Activated CD4-positive, alpha-beta T cell treated with anti-CD3 and anti-CD28 coated beads, Interleukin-2, amount 50 U/mL, for 48 hours (primary cell): Measurements from ENCODE around the gene GPR157.
"Not testable (repeated sequence)": the region's sequence is repeated elsewhere in the genome, so short reads cannot be mapped to it uniquely, and the experiment has no call there.

ENCODE experiments used
- DNase-seq, 2 experiments: peaks; one replicate each; pipeline ENCODE4 v3.0.0-alpha.2; 2020

The GPR157 gene

DNA sequence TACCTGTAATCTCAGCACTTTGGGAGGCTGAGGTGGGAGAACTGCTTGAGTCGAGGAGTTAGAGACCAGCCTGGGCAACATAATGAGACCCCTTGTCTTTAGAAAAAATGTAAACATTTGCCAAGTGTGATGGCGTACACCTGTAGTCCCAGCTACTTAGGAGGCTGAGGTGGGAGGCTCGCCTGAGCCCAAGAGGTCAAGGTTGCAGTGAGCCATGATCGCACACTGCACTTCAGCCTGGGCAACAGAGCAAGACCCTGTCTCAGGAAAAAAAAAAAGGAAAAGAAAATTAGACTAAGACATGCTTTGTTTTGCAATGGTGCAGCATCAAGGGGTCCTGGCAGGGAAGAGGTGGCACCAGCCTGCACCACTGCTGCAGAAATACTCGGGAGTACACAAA is 16.8 kb upstream of the GPR157 start:
- no peak for DNase-seq

DNA sequence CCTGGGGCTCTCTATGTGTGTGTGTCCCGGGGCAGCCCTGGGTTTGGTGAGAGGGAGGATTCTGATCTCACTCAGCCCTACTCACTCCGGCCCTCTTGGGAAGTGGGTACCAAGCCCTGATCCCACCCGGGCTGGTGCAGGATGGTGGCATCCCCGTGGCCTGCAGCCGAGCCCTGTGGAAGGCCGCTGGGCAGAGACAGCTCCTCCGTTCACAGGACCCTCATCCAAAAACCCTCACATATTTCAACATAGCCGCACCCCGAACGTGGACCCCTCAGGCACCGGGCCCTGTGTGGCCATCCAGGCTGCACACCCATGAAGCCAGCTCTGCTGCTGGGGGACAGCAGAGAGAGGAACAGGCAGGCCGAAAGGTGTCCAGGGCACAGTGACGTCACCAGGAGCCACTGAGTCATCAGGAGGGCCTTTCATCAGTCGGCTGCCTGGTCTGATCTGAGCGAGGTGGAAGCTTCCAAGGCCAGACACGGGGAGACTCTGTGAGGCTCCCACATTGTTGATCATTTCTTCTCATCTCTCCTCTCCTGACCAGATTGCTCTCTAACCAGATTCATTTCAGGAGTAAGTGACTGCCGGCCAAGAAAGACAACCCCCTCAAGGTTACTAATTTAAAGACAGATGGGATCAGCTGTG is 16.2 kb upstream of the GPR157 start:
- DNase-seq: peak; percentile 49 to 56

DNA sequence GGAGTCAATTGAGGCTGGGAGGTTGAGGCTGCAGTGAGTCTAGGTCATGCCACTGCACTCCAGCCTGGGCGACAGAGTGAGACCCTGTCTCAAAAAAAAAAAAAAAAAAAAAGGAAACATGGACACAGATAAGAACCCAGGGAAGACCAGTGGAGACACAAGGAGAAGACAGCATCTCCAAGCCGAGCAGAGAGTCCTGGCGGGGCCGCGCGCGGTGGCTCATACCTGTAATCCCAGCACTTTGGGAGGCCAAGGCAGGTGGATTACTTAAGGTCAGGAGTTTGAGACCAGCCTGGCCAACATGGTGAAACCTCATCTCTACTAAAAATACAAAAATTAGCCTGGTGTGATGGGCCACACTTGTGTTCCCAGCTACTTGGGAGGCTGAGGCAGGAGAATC is 15.6 kb upstream of the GPR157 start:
- not testable (repeated sequence) for DNase-seq

DNA sequence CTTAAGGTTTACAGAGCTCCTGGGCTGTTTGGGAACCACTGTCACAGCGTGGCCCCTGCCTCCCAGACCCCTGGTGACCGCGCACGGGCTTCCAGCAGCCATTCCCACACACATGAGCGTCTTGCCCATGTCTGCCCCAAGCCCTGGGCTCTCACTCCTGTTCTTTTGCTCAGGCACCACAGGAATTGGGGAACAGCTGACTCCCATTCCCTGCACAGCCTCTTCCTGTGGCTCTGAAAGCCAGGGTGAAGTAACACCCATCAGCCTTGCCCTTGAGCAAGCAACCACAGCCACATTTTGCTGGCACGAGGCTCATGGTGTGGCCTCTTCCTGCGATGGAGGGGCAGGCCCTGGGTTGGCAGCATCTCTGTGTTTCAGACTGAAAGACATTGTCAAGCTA is 14.3 kb upstream of the GPR157 start:
- no peak for DNase-seq

DNA sequence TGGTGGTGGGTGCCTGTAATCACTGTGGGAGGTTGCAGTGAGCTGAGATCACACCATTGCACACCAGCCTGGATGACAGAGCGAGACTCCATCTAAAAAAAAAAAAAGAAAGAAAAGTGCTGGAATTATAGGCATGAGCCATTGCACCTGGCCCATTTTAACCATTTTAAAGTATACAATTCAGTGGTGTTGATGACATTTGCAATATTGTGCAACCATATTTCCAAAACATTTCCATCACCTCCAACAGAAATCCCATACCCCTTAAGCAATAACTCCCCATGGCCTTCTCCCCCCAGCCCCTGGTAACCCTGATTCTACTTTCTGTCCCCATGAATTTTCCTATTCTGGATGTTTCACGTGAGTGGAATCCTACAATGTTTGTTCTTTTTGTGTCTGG is 11.0 kb upstream of the GPR157 start:
- no peak for DNase-seq

DNA sequence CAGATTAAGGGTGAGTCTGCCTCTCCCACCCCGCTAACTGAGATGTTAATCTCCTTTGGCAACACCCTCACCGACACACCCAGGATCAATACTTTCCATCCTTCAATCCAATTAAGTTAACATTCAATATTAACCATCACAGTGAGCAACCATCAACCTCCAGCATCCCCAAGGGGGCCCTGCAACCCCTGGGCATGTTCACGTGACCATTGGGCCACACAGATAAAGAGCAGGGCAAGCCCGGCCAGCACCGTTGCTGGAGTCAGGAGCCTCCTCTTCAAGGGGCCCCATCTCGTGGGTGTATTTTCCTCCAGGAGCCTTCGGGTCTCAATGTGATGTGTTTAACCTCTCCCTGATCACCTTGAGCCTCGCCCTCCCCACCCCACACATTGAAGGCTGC is 8.0 kb upstream of the GPR157 start:
- no peak for DNase-seq

DNA sequence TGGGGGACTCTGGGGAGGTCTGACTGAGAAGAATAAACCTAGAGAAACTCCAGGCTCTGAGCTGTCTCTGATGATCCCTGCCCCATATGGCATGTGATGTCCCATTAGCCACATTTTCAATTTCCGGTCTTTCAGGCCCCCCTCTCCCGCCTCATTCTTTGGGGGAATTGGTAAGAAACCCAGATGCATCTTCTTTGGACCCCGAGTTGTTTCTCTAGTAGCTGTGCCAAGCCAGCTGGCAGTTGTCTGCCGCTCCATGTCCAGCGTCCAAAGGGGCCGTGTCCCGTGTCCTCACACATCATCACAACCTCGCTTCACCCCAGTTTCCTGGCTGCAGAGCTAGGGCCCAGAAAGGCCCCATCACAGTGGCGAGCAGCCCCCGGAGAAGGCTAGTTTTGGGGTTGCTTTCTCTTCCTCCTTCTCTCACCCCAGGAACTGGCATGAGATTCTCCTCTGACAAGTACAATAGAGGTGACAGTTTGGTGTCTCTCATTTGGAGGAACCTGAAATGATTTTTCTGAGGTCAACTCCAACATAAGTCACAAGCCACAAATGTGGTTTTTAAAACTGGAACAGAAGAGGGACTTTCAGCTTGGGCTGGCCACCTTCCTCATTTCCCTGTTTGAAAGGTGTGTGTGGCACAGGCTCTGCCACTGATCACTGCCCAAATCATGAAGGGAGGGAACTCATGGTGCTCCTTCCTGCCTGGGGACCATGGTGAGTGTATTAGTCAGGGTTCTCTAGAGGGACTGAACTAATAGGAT is 6.4 kb upstream of the GPR157 start:
- no peak for DNase-seq

DNA sequence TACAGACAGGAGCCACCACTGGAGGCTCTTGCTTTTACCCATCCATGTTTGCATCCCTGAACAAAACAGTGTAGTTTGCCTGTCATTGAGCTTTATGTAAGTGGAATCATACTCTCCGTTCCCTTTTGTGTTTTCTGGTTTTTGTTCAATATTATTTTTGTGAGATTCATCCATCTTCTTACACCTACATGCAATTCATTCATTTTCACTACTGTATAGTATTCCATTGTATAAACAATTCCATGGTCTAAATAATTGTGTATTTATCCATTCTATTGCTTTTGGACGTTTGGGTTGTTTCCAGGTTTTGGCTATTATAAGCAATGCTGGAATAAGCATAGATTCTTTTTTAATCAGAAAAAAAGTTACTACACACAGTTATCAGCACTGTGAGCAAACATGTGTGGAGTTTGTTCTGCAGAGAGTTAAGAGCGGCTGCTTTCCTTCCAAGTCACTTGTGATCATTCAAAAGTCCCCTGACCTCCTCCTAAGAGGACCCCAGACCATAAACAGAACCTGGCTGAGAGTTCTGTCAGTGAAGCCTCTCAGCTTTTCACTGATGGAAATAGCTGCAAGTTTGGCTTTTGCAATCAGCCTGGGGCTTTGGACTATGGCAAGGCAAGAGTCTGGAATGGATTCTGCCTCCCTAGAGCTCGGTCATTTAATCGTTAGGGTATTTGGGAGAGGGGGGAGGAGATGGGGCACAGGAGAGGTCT is 5.1 kb upstream of the GPR157 start:
- no peak for DNase-seq

DNA sequence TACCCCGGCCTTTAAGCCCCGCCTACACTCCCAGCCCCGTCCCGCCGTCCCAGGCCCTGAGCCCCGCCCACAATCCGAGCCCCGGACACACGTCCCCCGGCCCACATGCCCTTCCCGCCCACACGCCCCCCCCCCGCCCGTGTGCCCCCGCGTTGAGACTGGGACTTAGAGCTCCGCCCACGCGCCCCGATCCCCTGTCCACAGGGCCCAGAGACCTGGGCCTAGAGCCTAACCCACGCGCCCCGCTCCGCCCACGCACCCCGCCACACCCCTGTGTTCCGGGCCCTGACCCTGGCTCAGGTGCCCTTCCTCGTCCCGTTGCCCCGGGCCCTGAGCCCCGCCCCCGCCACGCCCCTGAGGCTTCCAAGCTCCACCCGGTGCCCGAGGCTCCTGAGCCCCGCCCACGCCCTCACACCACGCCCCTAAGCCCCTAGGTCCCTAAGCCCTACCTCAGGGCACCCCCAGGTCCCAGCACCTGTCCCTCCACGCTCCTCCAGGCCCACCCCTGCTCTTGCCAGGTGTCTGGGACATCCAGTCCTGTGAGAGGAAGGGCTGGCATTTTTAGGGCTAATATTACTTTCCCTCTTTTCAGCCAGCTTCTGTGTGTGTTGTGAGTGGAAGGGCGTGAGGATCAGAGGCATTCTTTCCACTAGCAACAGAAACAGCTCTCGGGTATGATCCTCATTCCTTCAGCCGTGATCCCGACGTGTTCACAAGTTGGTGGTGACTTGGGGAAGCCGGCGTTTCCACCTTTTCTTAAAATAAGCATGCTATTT is 552 bp upstream of the GPR157 start:
- peak; percentile 80 to 85 for DNase-seq

DNA sequence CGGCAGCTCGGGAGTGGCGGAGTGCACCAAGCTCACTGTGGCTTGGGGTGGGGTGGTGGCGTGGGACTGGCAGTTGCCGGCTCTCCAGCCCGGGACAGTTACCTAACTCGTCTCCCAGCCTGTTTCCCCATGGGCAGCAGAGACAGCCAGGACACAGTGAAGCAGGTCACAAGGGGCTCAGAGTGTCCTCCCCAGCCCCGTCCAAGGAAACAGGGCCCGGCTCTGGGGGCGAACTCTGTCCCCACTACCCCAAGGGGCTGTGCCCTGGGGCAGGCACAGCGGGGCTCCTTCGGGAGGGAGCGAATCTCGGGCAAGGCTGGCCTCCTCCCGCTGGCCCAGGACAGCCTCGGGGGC is 759 bp downstream of the GPR157 start:
- DNase-seq: no peak

DNA sequence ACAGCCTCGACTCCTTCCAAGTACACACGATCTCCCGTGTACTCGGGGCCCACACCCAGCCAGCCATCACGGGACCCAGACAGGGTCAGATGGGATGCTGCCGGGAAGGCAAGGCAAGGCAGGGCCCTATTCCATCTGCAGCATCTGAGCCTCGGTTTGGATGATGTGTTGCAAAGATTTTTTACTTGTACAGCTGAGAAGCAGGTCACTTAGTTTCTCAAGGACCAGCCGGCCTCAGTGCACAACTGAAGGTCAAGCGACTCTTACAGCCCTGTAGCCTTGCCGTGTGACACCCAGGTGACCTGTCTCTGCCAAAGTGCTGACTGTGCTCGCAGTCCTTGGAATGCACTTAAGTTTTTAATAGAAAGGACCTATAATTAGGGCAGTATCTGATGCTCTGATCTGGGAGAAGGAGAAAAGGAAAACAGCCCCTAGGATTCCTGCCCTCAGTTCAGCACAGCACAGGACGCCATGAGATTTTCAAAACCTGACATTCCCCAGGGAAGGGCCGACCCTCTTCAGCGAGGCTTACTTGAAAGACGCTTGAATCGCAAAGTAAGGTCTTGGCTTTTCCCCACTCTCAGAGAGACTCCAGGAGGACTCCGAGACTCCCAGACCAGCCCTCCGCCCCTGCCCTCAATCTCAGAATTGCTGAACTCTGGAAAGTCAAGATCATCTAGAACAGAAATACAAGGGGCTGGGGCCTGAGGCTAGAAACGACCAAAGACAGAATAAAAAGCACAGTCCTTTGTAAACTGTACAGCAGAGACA is 1.3 kb downstream of the GPR157 start:
- no peak for DNase-seq

DNA sequence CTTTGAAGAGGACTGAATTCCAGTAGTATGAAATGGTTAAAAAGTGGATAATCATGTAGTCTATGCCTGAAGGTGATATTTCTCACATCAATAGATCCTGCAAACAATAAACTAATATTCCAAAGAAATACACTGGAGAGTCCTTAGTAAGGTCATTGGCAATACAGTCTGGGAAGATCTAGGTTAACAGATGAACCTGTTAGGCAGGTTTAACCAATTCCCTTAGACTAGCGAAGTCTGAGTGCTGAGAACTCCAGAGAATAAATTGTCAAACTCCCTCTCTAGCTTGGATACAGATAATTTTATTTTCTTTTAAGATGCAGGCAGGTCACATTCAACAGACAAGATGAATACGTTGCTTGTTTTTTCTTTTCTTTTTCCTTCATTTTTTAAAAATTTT is 2.4 kb downstream of the GPR157 start:
- no peak for DNase-seq

DNA sequence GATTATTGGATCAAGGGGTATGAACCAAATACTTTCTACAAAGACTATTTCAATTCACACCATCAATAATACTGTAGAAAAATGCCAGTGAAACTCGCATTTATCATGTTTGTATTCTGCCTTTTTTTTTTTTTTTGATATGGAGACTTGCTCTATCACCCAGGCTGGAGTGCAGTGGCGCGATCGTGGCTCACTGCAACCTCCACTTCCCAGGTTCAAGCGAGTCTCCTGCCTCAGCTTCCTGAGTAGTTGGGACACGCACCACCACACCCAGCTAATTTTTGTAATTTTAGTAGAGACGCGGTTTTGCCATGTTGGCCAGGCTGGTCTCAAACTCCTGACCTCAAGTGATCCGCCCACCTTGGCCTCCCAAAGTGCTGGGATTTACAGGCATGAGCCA is 3.1 kb downstream of the GPR157 start:
- DNase-seq: not testable (repeated sequence)

DNA sequence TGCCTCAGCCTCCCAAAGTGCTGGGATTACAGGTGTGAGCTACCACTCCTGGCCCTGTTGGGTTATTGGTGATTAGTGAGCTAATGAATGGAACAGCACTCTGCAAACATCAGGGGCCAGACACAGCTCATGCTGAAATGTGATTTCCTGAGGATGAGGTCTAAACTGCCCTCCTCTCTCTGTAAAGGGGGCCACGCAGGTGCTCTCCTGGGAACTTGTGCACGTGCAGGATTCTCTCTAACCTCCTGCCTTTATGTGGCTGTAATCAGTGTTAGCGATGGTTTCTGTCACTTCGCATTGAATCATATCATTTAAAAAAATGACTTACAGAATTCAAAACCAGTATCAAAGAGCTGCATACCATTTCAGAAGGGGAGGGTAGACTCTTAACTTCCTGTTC is 3.6 kb downstream of the GPR157 start:
- no peak for DNase-seq

DNA sequence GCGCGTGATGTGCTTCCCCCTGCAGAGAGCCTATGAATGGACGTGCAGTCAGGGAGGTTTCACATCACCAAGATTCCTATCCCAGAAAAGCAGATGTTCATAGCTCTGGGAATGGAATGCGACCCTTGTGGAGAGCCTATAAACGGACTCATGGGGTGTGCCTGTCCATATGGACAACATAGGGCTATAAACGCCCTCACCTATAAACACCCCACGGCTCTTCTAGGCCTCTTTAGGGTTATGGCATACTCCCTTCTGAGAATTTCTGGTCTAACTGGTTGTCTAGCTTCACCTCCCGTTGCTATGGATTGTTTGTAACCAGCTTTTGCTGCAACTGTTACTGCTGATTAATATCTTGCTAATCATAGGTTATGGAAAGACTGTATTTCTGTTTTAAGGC is 4.5 kb downstream of the GPR157 start:
- not testable (repeated sequence) for DNase-seq

DNA sequence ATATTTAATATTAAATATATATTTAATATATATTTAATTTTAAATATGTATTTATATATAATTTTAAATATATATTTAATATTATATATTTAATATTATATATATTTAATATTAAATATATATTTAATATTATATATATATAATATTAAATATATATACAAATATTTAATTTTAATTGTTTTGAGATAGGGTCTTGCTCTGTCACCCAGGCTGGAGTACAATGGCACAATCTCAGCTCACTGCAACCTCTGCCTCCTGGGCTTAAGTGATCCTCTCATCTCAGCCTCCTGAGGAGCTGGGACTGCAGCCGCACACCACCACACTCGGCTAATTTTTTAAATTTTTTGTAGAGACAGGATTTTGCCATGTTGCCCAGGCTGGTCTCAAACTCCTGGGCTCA is 5.2 kb downstream of the GPR157 start:
- DNase-seq: not testable (repeated sequence)

DNA sequence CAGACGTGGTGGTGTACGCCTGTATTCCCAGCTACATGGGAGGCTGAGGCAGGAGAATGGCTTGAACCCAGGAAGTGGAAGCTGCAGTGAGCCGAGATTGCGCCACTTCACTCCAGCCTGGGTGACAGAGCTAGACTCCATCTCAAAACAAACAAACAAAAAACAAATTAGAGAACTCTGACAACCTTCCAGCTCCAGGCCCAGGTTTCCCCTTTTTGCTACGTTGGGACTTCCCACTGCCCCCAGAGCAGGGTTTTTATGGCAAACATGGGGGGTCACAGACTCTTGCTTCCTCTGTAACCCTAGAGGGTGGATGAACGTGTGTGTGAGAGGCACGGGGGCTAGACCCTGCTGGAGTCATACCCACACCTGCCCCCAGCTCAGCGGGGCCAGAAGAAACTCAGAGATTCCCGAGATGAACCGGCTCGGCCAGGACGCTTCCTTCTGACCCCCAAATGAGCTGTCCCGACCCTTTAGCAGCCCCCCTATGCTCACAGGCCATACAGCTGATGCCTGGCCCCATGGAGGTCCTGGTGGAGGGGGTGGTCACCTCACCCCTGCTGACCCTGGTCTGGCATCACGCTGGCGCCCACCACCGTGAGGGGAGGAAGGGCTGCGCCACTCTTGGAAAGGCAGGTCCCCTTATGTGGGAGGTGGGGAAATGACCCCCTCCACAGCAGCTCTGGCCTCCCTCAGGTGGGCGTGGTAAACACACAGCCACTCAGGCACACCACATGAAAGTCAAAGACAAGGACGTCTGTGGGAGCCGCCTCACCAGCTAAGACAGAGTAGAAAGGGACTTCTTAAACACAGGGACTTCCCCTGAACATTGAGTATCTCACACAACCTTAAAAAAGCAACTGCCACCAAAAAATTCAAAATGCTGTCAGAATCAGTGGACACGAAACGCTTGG is 7.1 kb downstream of the GPR157 start:
- peak; percentile 49 to 58 for DNase-seq

DNA sequence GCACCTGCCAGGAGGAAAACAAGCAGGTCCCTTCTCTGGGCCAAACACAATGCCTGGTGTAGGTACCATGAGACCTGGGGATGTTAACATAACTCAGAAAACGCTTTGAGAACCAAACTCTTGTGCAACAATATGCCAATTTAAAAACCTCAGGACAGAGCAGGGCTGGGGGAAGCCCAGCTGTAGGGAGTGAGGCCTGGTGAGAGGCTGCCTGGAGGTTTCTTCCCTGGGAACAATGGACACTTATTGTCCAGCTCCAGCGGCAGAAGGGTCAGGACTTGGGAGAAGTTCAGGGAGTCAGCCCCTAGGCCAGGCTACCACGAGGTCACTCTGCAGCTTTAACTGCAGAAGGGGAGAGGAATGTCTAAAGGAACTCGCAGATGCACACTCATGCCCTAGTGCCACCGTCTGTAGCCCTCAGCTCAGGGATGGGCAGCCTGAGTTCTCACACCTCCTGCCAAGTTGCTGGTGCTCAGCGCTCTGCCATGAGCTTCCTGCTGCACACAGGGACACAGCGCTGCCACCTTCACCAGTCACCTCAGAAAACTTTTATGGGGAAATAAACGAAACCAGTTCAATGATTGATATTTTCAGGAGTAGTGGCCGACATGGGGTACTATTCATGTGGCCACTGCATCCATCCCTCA is 8.5 kb downstream of the GPR157 start:
- no peak for DNase-seq

DNA sequence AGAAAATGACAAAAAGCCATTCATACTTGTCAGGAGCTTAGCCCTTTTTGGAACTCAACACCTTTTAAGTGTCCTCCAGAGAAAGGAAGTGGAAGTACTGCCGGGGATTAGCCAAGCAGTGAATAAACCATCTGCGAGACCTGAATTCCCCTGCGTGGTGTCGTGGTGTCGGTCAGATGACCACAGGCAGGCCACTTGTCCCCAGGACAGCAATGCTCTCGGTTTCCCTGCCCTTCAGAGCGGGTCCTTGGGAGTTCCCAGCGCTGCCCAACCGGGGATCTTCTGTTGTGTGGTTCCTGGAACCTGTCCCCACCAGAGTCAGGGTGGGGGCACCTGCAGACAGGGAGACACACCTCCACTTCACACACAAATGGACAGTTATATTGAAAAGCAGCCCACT is 9.2 kb downstream of the GPR157 start:
- no peak for DNase-seq

DNA sequence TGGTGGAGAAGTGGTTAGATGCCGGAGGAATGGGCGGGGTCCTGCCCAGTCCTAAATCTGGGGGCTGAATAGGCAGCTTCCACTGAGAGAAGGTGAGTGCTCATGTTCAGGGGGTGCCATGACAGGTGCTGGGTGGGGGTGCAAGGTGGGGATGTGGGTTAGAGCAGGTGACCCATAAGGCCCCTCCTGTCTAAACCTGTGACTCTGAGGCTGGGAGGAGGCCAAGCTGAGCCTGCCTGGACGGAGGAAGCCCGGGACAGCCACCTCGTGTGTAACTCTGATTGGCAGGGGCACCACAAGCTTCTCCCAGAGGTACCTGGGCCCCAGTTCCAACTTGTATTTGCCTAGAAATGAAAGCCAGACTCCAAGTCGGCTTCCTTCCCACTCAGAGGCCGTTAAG is 10.7 kb downstream of the GPR157 start:
- DNase-seq: no peak
